ENCODE results near the gene PATL1. TPM values are rescaled to one million over a fixed set of nuclear protein-coding genes. Genes with fewer than 3 reads are reported as not detected.

Gene PATL1
- total RNA-seq, 1 experiment from 2014 or later: 57.0 TPM

GRCh38 chr11:59601788-59602187 lies 67.0 kb downstream of the PATL1 start:
- ATAC-seq (no peak), DNase-seq (ENCODE audit: low read depth, low spot score) (no peak)
- no peak for TF ChIP-seq SIN3A (IDR thresholded peaks at IDR 0.05; ENCODE audit: borderline replicate concordance, insufficient read depth, low read depth, low read length)
- TF ChIP-seq REST (IDR thresholded peaks at IDR 0.05; ENCODE audit: insufficient read depth in 1 of 2, low read depth in 2 of 2, low read length in 1 of 2): no peak
- TF ChIP-seq TCF7L2 (IDR thresholded peaks at IDR 0.05; ENCODE audit: low read depth, low read length): no peak
- no TSS peak for BruUV-seq (replicated peaks)
- intact Hi-C loops (cut with micrococcal nuclease; ENCODE audit: unreplicated experiment): no loop called here
- CTCF ChIA-PET: no interaction called here
- peaks cover 28% of the 10 kb centered on the region for H3K36me3 ChIP-seq (ENCODE audit: control insufficient read depth, insufficient read depth, low read length)
- no peak overlapping the region for H3K27ac ChIP-seq (ENCODE audit: low read length)
- H3K4me1 ChIP-seq (ENCODE audit: control insufficient read depth, insufficient read depth, low read length): no peaks in the 10 kb centered on the region
- no peaks in the 10 kb centered on the region for H3K9me3 ChIP-seq (ENCODE audit: control insufficient read depth, insufficient read depth, low read depth, low read length)
- H3K4me3 ChIP-seq (ENCODE audit: low read depth in 2 of 2, low read length in 2 of 2): no peak overlapping the region
- H3K27me3 ChIP-seq (ENCODE audit: control insufficient read depth, insufficient read depth, low read length): no peaks in the 10 kb centered on the region
- in situ Hi-C loops (cut with HindIII; ENCODE audit: low pct_unique_long_range_greater_than_20kb, low sequenced_read_pairs): no loop called here
- POLR2A ChIA-PET: no interaction called here

GRCh38 chr11:59600636-59601035 lies 68.2 kb downstream of the PATL1 start:
- H3K27ac ChIP-seq (ENCODE audit: low read length): no peak overlapping the region
- in situ Hi-C loops (cut with HindIII; ENCODE audit: low pct_unique_long_range_greater_than_20kb, low sequenced_read_pairs): no loop called here
- peaks cover 22% of the 10 kb centered on the region for H3K36me3 ChIP-seq (ENCODE audit: control insufficient read depth, insufficient read depth, low read length)
- intact Hi-C loops (cut with micrococcal nuclease; ENCODE audit: unreplicated experiment): no loop called here
- ATAC-seq: no peak
- CTCF ChIA-PET: no interaction called here
- no peak for DNase-seq (ENCODE audit: low read depth, low spot score)
- TF ChIP-seq REST (IDR thresholded peaks at IDR 0.05; ENCODE audit: insufficient read depth in 1 of 2, low read depth in 2 of 2, low read length in 1 of 2) (no peak), CTCF (IDR thresholded peaks at IDR 0.05) (no peak)
- no peaks in the 10 kb centered on the region for H3K9me3 ChIP-seq (ENCODE audit: control insufficient read depth, insufficient read depth, low read depth, low read length)
- no peak overlapping the region for H3K4me3 ChIP-seq (ENCODE audit: low read depth in 2 of 2, low read length in 2 of 2)
- H3K27me3 ChIP-seq (ENCODE audit: control insufficient read depth, insufficient read depth, low read length): no peaks in the 10 kb centered on the region
- no peaks in the 10 kb centered on the region for H3K4me1 ChIP-seq (ENCODE audit: control insufficient read depth, insufficient read depth, low read length)
- no TSS peak for BruUV-seq (replicated peaks)
- POLR2A ChIA-PET: interaction anchor here (0.6 kb wide), 1 partner anchor 608 kb away, joined by 6 read pairs; no protein-coding TSS in a partner anchor

Measured in Panc1 (cell line).